ENCODE data around the gene MMEL1. TPM values are rescaled to one million over a fixed set of nuclear protein-coding genes. Genes with fewer than 3 reads are reported as not detected.

MMEL1 gene
- total and polyA plus RNA-seq, 2 experiments from 2014 or later: 0.57 to 0.90 TPM

DNA sequence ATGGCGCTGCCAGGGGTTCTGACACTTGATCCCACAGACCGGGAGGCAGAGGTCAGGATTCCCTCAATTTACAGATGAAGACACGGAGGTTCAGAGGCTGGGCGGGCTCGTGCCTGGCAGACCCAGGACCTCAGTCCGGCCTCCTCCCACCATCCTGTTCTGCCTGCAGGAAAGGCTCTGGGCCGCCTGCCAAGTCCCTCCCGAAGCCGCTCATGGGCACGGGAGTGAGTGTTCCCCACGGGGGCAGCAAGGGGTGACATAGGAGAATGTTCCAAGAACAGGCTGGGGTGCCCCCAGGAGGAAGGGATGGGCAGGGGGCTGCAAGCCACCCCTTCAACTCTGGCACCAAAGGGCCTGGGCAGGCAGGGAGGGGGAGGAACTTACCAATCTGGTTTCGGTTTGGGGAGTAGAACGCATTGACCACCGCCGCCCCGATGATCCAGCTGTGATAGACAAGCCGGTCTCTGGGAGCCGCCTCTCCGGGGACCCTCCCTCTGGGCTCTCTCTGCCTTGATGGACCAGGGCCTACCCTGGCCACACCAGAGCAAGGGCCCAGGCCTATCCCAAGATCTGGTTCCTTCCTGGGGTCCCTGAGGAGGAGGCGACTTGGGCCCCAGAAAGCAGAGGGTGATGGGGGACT is 38.7 kb downstream of the MMEL1 start (continued):
- TF ChIP-seq, protein P1, sequence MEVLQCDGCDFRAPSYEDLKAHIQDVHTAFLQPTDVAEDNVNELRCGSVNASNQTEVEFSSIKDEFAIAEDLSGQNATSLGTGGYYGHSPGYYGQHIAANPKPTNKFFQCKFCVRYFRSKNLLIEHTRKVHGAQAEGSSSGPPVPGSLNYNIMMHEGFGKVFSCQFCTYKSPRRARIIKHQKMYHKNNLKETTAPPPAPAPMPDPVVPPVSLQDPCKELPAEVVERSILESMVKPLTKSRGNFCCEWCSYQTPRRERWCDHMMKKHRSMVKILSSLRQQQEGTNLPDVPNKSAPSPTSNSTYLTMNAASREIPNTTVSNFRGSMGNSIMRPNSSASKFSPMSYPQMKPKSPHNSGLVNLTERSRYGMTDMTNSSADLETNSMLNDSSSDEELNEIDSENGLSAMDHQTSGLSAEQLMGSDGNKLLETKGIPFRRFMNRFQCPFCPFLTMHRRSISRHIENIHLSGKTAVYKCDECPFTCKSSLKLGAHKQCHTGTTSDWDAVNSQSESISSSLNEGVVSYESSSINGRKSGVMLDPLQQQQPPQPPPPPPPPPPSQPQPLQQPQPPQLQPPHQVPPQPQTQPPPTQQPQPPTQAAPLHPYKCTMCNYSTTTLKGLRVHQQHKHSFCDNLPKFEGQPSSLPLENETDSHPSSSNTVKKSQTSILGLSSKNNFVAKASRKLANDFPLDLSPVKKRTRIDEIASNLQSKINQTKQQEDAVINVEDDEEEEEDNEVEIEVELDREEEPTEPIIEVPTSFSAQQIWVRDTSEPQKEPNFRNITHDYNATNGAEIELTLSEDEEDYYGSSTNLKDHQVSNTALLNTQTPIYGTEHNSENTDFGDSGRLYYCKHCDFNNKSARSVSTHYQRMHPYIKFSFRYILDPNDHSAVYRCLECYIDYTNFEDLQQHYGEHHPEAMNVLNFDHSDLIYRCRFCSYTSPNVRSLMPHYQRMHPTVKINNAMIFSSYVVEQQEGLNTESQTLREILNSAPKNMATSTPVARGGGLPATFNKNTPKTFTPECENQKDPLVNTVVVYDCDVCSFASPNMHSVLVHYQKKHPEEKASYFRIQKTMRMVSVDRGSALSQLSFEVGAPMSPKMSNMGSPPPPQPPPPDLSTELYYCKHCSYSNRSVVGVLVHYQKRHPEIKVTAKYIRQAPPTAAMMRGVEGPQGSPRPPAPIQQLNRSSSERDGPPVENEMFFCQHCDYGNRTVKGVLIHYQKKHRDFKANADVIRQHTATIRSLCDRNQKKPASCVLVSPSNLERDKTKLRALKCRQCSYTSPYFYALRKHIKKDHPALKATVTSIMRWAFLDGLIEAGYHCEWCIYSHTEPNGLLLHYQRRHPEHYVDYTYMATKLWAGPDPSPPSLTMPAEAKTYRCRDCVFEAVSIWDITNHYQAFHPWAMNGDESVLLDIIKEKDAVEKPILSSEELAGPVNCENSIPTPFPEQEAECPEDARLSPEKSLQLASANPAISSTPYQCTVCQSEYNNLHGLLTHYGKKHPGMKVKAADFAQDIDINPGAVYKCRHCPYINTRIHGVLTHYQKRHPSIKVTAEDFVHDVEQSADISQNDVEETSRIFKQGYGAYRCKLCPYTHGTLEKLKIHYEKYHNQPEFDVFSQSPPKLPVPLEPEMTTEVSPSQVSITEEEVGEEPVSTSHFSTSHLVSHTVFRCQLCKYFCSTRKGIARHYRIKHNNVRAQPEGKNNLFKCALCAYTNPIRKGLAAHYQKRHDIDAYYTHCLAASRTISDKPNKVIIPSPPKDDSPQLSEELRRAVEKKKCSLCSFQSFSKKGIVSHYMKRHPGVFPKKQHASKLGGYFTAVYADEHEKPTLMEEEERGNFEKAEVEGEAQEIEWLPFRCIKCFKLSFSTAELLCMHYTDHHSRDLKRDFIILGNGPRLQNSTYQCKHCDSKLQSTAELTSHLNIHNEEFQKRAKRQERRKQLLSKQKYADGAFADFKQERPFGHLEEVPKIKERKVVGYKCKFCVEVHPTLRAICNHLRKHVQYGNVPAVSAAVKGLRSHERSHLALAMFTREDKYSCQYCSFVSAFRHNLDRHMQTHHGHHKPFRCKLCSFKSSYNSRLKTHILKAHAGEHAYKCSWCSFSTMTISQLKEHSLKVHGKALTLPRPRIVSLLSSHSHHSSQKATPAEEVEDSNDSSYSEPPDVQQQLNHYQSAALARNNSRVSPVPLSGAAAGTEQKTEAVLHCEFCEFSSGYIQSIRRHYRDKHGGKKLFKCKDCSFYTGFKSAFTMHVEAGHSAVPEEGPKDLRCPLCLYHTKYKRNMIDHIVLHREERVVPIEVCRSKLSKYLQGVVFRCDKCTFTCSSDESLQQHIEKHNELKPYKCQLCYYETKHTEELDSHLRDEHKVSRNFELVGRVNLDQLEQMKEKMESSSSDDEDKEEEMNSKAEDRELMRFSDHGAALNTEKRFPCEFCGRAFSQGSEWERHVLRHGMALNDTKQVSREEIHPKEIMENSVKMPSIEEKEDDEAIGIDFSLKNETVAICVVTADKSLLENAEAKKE (CRISPR knock-in tag; IDR thresholded peaks at IDR 0.05): no peak
- no peak for TF ChIP-seq JUNB (IDR thresholded peaks at IDR 0.05; ENCODE audit: unreplicated experiment)

DNA sequence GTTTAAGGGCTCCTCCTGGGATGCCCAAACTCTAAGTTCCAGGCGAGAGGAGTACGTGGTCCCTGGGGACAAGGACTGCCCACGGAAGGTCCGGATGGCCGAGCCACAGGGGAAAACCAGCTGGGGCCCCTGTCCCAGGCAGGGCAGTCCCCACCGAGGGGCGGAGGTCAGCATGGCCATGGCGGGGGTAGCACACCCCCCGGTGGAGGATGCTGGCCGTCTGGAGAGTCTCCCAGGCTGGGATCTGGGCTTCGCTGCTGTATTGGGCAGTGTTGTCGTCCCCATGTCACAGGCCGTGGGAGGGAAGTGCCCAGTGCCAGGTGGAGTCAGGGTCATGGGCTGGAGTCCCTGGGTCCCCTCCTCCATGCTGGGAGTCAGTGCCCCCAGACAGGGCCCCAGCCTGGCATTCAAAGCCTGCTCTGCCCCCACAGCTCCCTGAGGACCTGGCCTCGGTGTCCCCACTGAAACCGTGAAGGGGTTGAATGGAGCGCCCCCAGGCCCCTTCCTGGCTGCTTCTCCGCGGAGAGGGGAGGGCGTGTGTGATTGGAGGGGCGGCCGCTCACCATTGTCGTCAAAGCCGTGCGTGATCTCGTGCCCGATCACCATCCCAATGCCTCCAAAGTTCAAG is 39.5 kb downstream of the MMEL1 start:
- ATAC-seq: no peak
- peaks cover 14% of the 10 kb centered on the region for H3K9me3 Mint-ChIP-seq
- Histone ChIP-seq H3K4me3 (no peak overlapping the region), H3K4me2 (no peak overlapping the region), H3K27ac (ENCODE audit: low read depth) (no peak overlapping the region), H3K36me3 (ENCODE audit: insufficient read depth) (no peaks in the 10 kb centered on the region), H3K4me1 (ENCODE audit: insufficient read depth) (no peaks in the 10 kb centered on the region), H4K20me1 (replicated peaks; ENCODE audit: insufficient read depth) (no peaks in the 10 kb centered on the region), H2AFZ (no peak overlapping the region), H3K79me2 (replicated peaks; ENCODE audit: insufficient read depth) (no peaks in the 10 kb centered on the region), H3K9me2 (ENCODE audit: insufficient read depth) (no peaks in the 10 kb centered on the region), H3F3A (replicated peaks; ENCODE audit: low read depth) (no peaks in the 10 kb centered on the region), H3K27me3 (ENCODE audit: insufficient read depth) (no peaks in the 10 kb centered on the region)
- H3K27ac Mint-ChIP-seq: no peak overlapping the region
- peaks cover 15% of the 10 kb centered on the region; the same call in 2 of the 3 replicates for H3K36me3 Mint-ChIP-seq (ENCODE audit: low read depth)
- no peak overlapping the region for H3K4me3 Mint-ChIP-seq
- H3K27me3 Mint-ChIP-seq (ENCODE audit: insufficient read depth, low read depth, poor library complexity): peaks cover 5% of the 10 kb centered on the region
- no peak for DNase-seq (ENCODE audit: low spot score)
- TF ChIP-seq JUNB (IDR thresholded peaks at IDR 0.05; ENCODE audit: unreplicated experiment): no peak
- no peak for TF ChIP-seq CREB1 (CRISPR knock-in tag; IDR thresholded peaks at IDR 0.05; ENCODE audit: low read depth)
- TF ChIP-seq, protein P2, sequence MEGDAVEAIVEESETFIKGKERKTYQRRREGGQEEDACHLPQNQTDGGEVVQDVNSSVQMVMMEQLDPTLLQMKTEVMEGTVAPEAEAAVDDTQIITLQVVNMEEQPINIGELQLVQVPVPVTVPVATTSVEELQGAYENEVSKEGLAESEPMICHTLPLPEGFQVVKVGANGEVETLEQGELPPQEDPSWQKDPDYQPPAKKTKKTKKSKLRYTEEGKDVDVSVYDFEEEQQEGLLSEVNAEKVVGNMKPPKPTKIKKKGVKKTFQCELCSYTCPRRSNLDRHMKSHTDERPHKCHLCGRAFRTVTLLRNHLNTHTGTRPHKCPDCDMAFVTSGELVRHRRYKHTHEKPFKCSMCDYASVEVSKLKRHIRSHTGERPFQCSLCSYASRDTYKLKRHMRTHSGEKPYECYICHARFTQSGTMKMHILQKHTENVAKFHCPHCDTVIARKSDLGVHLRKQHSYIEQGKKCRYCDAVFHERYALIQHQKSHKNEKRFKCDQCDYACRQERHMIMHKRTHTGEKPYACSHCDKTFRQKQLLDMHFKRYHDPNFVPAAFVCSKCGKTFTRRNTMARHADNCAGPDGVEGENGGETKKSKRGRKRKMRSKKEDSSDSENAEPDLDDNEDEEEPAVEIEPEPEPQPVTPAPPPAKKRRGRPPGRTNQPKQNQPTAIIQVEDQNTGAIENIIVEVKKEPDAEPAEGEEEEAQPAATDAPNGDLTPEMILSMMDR (conservative IDR thresholded peaks at IDR 0.05; ENCODE audit: low read depth in 2 of 2): 0 out of 4 replicates have a peak, but pooled peaks of 1 of the 2 experiments have one; percentile 3
- no peak for TF ChIP-seq ZNF331 (CRISPR knock-in tag; IDR thresholded peaks at IDR 0.05; ENCODE audit: low read depth)
- H3K4me1 Mint-ChIP-seq: no peaks in the 10 kb centered on the region

All from GM23338 (cell line).